SU-DHL-6 (cell line): ENCODE results near the gene YIPF3.
A peak's percentile ranks its signal among the peaks of the same experiment; 100 is the strongest.

ENCODE experiments used
- H2AFZ ChIP-seq: fragments of 200-600 bp; sonication (generic); 2 replicates; pipeline ENCODE4 v1.6.1; 2014; ENCODE audit warnings: low read depth, mild to moderate bottlenecking, moderate library complexity, mixed read lengths, antibody characterized with exemption, low read length; ENCODE audit not compliant: severe bottlenecking
- H3F3A ChIP-seq: fragments of 200-600 bp; shearing (Covaris generic); 2 replicates; pipeline ENCODE4 v1.6.0; 2016; ENCODE audit warnings: antibody characterized with exemption, mild to moderate bottlenecking; ENCODE audit not compliant: insufficient read depth
- H3K27ac ChIP-seq: fragments of 200-600 bp; sonication (generic); 2 replicates; pipeline ENCODE4 v1.5.1; 2016; ENCODE audit warnings: low read depth, mild to moderate bottlenecking, low read length, moderate library complexity, mixed read lengths
- H3K27me3 ChIP-seq: fragments of 200-600 bp; sonication (generic), shearing (Covaris generic); 2 replicates; pipeline ENCODE4 v1.6.0; 2014; ENCODE audit warnings: mild to moderate bottlenecking, low read length
- H3K36me3 ChIP-seq: fragments of 200-600 bp; sonication (generic); 2 replicates; pipeline ENCODE4 v1.6.1; 2014; ENCODE audit warnings: mild to moderate bottlenecking, low read length, mixed read lengths
- H3K4me2 ChIP-seq: fragments of 300-600, 200-600 bp; shearing (Covaris generic), sonication (generic); 2 replicates; pipeline ENCODE4 v1.6.0; 2014; ENCODE audit warnings: low read length, low read depth, mild to moderate bottlenecking; ENCODE audit not compliant: poor library complexity, severe bottlenecking
- H3K4me3 ChIP-seq: fragments of 200-600 bp; sonication (generic); 2 replicates; pipeline ENCODE4 v1.5.1; 2014; ENCODE audit warnings: antibody characterized with exemption, low read length, mild to moderate bottlenecking, mixed read lengths; ENCODE audit not compliant: insufficient read depth, poor library complexity, severe bottlenecking
- H3K79me2 ChIP-seq: fragments of 200-600 bp; sonication (generic); 2 replicates; pipeline ENCODE4 v1.6.1; 2014; ENCODE audit warnings: mild to moderate bottlenecking, low read length, moderate library complexity; ENCODE audit not compliant: insufficient read depth
- H3K9ac ChIP-seq: fragments of 200-600 bp; sonication (generic); 2 replicates; pipeline ENCODE4 v1.7.0; 2014; ENCODE audit warnings: mild to moderate bottlenecking, low read length
- H3K9me2 ChIP-seq: fragments of 200-600 bp; sonication (generic); replicated peaks from 2 replicates; pipeline ENCODE4 v1.6.1; 2014; ENCODE audit warnings: low read length; ENCODE audit not compliant: insufficient read depth
- H3K9me3 ChIP-seq: fragments of 200-600 bp; sonication (generic); 2 replicates; pipeline ENCODE4 v1.6.1; 2014; ENCODE audit warnings: low read length, mixed read lengths; ENCODE audit not compliant: insufficient read depth
- H4K20me1 ChIP-seq: fragments of 200-600 bp; sonication (generic); 2 replicates; pipeline ENCODE4 v1.6.1; 2014; ENCODE audit warnings: low read depth, mild to moderate bottlenecking, antibody characterized with exemption, low read length, moderate library complexity, mixed read lengths
- EZH2phosphoT487 ChIP-seq: fragments of 200-600 bp; sonication (generic), shearing (Covaris generic); conservative IDR thresholded peaks from 2 replicates; pipeline ENCODE4 v1.6.1; 2018; ENCODE audit warnings: mild to moderate bottlenecking, antibody characterized with exemption, low read length, moderate library complexity, mixed read lengths
- TF ChIP-seq, protein P1 (sequence below): fragments of 200-600 bp; sonication (generic); IDR thresholded peaks from one replicate; pipeline ENCODE4 v1.5.1; 2017; ENCODE audit warnings: antibody characterized with exemption, mild to moderate bottlenecking, low read length, moderate library complexity; ENCODE audit not compliant: insufficient read depth, poor library complexity, severe bottlenecking

Gene YIPF3

DNA sequence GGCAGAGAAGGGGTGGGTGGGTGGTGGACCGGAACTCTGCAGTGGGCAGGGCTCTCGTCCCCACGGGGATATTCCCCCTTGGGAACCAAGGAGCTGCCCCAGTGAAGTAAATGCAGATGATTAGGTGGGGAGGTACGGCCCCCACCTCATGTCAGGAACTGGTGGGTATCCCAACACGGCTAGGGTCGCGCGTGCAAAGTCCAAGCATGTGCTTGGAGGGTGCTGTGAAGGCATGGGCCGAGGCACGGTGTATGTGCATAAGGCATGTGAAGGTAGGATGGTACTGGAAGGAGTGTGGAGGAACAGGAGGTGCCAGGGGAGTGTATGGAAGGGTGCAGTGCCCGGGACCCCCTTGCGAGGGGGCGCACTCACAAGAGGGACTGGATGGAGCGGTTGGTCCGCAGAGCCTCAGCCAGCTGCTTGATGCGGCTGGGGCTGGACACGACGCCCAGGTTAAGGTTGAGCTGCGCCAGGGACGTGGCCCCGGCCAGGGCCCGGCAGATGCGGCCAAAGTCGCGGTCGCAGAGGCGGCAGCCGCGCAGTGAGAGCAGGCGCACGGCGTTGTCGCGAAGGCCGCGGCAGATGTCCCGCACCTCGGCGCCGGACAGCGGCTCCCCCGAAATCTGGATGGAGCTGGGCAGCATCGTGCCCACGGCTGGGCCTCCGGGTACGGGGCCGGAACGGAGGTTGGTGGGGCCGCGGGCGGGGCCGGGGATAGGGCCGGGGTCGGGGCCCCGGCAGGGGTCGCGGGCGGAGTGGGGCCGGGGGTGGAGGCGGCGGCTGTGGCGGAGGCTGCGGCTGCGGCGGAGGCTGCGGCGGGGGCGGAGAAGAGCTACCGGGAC, 7.4 kb downstream of the YIPF3 start:
- H3K27ac ChIP-seq = no peak overlapping the region
- H4K20me1 ChIP-seq = no peaks in the 10 kb centered on the region; the same call in 1 of the 2 replicates
- TF ChIP-seq EZH2phosphoT487 = no peak
- TF ChIP-seq, protein P1, sequence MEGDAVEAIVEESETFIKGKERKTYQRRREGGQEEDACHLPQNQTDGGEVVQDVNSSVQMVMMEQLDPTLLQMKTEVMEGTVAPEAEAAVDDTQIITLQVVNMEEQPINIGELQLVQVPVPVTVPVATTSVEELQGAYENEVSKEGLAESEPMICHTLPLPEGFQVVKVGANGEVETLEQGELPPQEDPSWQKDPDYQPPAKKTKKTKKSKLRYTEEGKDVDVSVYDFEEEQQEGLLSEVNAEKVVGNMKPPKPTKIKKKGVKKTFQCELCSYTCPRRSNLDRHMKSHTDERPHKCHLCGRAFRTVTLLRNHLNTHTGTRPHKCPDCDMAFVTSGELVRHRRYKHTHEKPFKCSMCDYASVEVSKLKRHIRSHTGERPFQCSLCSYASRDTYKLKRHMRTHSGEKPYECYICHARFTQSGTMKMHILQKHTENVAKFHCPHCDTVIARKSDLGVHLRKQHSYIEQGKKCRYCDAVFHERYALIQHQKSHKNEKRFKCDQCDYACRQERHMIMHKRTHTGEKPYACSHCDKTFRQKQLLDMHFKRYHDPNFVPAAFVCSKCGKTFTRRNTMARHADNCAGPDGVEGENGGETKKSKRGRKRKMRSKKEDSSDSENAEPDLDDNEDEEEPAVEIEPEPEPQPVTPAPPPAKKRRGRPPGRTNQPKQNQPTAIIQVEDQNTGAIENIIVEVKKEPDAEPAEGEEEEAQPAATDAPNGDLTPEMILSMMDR = no peak
- no peaks in the 10 kb centered on the region for H3K9me2 ChIP-seq
- no peaks in the 10 kb centered on the region for H3K27me3 ChIP-seq
- no peak overlapping the region for H2AFZ ChIP-seq
- peak overlapping the region; percentile 67 for H3K4me2 ChIP-seq
- H3K9me3 ChIP-seq = no peaks in the 10 kb centered on the region
- peak overlapping the region; percentile 39; the same call in 1 of the 2 replicates for H3K9ac ChIP-seq
- H3F3A ChIP-seq = peaks cover 7% of the 10 kb centered on the region
- no peaks in the 10 kb centered on the region for H3K36me3 ChIP-seq
- no peaks in the 10 kb centered on the region for H3K79me2 ChIP-seq
- H3K4me3 ChIP-seq = peak overlapping the region; percentile 59

DNA sequence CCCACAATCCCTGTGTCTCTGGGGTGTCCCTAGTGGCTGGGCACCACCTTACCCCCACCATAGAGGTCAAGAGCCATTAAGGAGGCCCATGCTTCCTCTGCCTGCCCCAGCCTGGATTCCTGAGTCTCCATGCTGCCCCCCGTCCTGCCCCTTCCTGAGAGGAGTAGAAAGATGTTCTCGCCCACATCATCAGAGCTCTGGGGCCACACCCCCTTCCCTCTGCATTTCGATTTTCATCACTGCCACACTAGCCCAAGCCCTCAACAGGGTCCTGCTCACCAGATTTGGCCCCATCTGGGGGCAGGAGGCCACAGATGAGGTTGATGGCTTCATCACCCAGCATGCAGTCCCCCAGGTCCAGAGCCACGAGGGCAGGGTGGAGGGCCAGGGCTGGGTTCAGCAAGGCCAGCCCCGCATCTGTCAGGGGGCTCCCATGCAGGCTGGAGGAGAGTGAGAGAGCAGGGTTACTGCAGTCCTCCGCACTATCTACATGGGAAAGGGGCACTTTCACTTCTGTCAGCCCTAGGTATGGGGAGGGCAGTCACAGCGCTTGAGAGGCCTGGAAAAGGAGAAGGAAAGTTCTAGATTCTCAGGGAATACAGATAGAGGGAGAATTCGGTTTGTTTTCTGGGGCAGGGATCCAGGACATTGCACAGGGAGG, 8.1 kb downstream of the YIPF3 start:
- Histone ChIP-seq H3K4me3 (no peak overlapping the region), H3K27ac (no peak overlapping the region), H4K20me1 (no peaks in the 10 kb centered on the region; the same call in 1 of the 2 replicates), H3K9me2 (no peaks in the 10 kb centered on the region), H3K9me3 (no peaks in the 10 kb centered on the region), H3K9ac (no peak overlapping the region), H2AFZ (no peak overlapping the region), H3K4me2 (no peak overlapping the region), H3K79me2 (no peaks in the 10 kb centered on the region), H3F3A (peaks cover 7% of the 10 kb centered on the region), H3K36me3 (no peaks in the 10 kb centered on the region), H3K27me3 (no peaks in the 10 kb centered on the region)
- TF ChIP-seq EZH2phosphoT487 = no peak
- TF ChIP-seq, protein P1 = no peak

DNA sequence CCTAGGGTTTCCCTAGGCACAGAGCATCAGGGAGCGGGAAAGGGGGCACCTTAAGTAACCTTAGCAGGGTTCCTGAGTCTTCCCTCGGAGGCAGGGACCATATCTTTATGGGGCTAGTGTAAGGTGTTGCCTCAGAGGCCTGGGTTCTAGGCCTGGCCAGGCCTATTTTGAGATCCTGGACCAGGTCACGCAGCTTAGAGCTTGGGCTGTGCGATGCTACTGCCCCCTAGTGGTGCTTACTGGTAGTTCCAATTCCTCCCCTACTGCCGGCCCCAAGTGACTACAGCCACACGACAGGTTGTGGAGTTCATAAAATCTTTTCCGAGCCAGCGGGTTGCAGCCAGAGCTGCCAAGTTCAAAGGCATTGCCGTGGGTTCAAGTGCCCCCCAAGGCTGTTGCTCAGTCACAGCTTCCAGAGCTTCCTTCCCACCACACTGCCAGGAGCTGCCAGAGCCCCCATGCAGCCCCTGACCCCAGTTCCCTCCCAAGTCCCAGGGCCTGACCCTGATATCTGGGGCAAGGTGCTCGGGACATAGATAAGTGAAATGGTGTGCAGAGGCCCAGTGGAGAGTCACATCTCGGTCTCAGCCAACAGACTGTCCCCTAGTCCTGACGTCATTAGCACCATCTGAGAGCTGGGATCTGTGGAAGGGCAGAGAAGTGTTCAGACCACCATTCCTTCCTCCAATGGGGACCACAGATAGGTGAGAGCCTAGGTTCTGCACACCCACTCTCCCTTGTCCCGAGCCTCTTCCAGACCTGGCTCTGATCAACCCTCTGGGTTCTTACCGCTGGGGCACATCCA, 9.9 kb downstream of the YIPF3 start:
- Histone ChIP-seq H3K27ac (no peak overlapping the region), H3K79me2 (no peaks in the 10 kb centered on the region), H3K36me3 (no peaks in the 10 kb centered on the region), H3K27me3 (no peaks in the 10 kb centered on the region), H3K9me3 (no peaks in the 10 kb centered on the region), H3K4me2 (no peak overlapping the region), H3K4me3 (no peak overlapping the region), H4K20me1 (no peaks in the 10 kb centered on the region; the same call in 1 of the 2 replicates), H3F3A (peaks cover 7% of the 10 kb centered on the region), H3K9me2 (no peaks in the 10 kb centered on the region), H3K9ac (no peak overlapping the region), H2AFZ (no peak overlapping the region)
- no peak for TF ChIP-seq EZH2phosphoT487
- TF ChIP-seq, protein P1 = peak; percentile 99
